Loucy (cell line): Measurements from ENCODE around the gene EIF3F.

Experiments
- H2AFZ ChIP-seq: fragments of 200-600 bp; sonication (generic); 2 replicates; pipeline ENCODE4 v1.6.0; 2016; ENCODE audit warnings: antibody characterized with exemption, mild to moderate bottlenecking, low read length, moderate library complexity
- H3F3A ChIP-seq: fragments of 200-600 bp; 2 replicates; pipeline ENCODE4 v1.6.0; 2016; ENCODE audit warnings: antibody characterized with exemption, low read depth, mild to moderate bottlenecking
- H3K27me3 ChIP-seq: fragments of 200-600 bp; sonication (generic); 2 replicates; pipeline ENCODE4 v1.6.1; 2014; ENCODE audit warnings: low read length, mild to moderate bottlenecking; ENCODE audit not compliant: insufficient read depth, poor library complexity, severe bottlenecking
- H3K36me3 ChIP-seq: fragments of 200-600 bp; sonication (generic); 2 replicates; pipeline ENCODE4 v1.6.1; 2016; ENCODE audit warnings: low read length; ENCODE audit not compliant: insufficient read depth
- H3K4me1 ChIP-seq: fragments of 200-600 bp; sonication (generic); 2 replicates; pipeline ENCODE4 v1.5.1; 2014; ENCODE audit warnings: low read length, mild to moderate bottlenecking; ENCODE audit not compliant: insufficient read depth, poor library complexity, severe bottlenecking
- H3K4me2 ChIP-seq: fragments of 200-600 bp; sonication (generic); 2 replicates; pipeline ENCODE4 v1.6.0; 2014; ENCODE audit warnings: antibody characterized with exemption, low read length, low read depth, mild to moderate bottlenecking; ENCODE audit not compliant: poor library complexity, severe bottlenecking
- H3K4me3 ChIP-seq: fragments of 200-600 bp; sonication (generic); 2 replicates; pipeline ENCODE4 v1.5.1; 2014; ENCODE audit warnings: low read length, mild to moderate bottlenecking, mixed read lengths; ENCODE audit not compliant: poor library complexity, severe bottlenecking
- H3K79me2 ChIP-seq: fragments of 200-600 bp; sonication (generic); 2 replicates; pipeline ENCODE4 v1.6.1; 2014; ENCODE audit warnings: low read length; ENCODE audit not compliant: insufficient read depth
- H3K9ac ChIP-seq: fragments of 200-600 bp; sonication (generic); 2 replicates; pipeline ENCODE4 v1.6.0; 2014; ENCODE audit warnings: mild to moderate bottlenecking, low read depth, low read length, moderate library complexity; ENCODE audit not compliant: poor library complexity, severe bottlenecking
- H3K9me2 ChIP-seq: fragments of 200-600 bp; sonication (generic); replicated peaks from 2 replicates; pipeline ENCODE4 v1.6.1; 2016; ENCODE audit warnings: low read depth, low read length, mixed read lengths
- H3K9me3 ChIP-seq: fragments of 200-600 bp; sonication (generic); 2 replicates; pipeline ENCODE4 v1.6.1; 2014; ENCODE audit warnings: mild to moderate bottlenecking, antibody characterized with exemption, low read length, low read depth; ENCODE audit not compliant: insufficient read depth
- H4K20me1 ChIP-seq: fragments of 200-600 bp; sonication (generic); 2 replicates; pipeline ENCODE4 v1.6.0; 2014; ENCODE audit warnings: antibody characterized with exemption, low read length, mild to moderate bottlenecking; ENCODE audit not compliant: insufficient read depth, poor library complexity, severe bottlenecking
- CTCF ChIP-seq: fragments of 200-600 bp; sonication (generic); conservative IDR thresholded peaks from 2 replicates; pipeline ENCODE4 v1.5.1; 2014; ENCODE audit warnings: mild to moderate bottlenecking, antibody characterized with exemption, low read length
- EZH2phosphoT487 ChIP-seq: fragments of 200-600 bp; IDR thresholded peaks from 2 replicates; pipeline ENCODE4 v1.6.1; 2018; ENCODE audit warnings: antibody characterized with exemption, mild to moderate bottlenecking, moderate library complexity, borderline replicate concordance

Gene EIF3F

DNA sequence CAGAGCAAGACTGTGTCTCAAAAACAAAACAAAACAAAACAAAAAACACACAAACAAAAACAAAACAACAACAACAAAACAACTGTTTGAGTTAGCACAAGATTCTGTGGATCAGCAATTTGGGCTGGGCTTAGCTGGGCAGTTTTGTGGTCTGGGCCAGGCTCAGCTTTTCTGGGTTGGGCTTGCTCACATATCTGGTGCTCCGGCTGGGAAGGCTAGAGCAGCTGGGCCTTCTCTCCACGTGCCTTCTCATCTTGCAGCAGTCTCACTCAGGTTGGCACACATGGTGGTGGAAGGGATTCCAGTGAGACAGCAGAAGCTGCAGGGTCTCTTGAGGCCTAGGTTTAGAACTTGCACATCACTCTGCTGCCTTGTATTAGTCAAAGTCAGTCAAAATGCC, 35.7 kb downstream of the EIF3F start:
- Histone ChIP-seq H3K9me2 (no peaks in the 10 kb centered on the region), H4K20me1 (no peaks in the 10 kb centered on the region), H3K79me2 (no peaks in the 10 kb centered on the region), H3K9me3 (no peaks in the 10 kb centered on the region), H3K27me3 (no peaks in the 10 kb centered on the region), H3K36me3 (no peaks in the 10 kb centered on the region), H3K4me2 (no peak overlapping the region), H3F3A (no peaks in the 10 kb centered on the region), H2AFZ (no peak overlapping the region), H3K9ac (no peak overlapping the region), H3K4me3 (no peak overlapping the region), H3K4me1 (peaks cover 10% of the 10 kb centered on the region)
- TF ChIP-seq EZH2phosphoT487, result no peak
- TF ChIP-seq CTCF, result no peak

- peaks cover 10% of the 10 kb centered on the region for H3K4me1 ChIP-seq
- no peak overlapping the region for H3K4me2 ChIP-seq
- TF ChIP-seq EZH2phosphoT487, result no peak
- TF ChIP-seq CTCF, result no peak
- no peaks in the 10 kb centered on the region for H3F3A ChIP-seq
- no peaks in the 10 kb centered on the region for H4K20me1 ChIP-seq
- no peaks in the 10 kb centered on the region for H3K27me3 ChIP-seq
- no peaks in the 10 kb centered on the region for H3K79me2 ChIP-seq
- H3K9me2 ChIP-seq, result no peaks in the 10 kb centered on the region
- H3K4me3 ChIP-seq, result no peak overlapping the region
- H3K9ac ChIP-seq, result no peak overlapping the region
- H3K36me3 ChIP-seq, result no peaks in the 10 kb centered on the region
- H3K9me3 ChIP-seq, result no peaks in the 10 kb centered on the region
- no peak overlapping the region for H2AFZ ChIP-seq
These were observed 36.9 kb downstream of the EIF3F start for GRCh38 chr11:8023831-8024555.

- no peaks in the 10 kb centered on the region for H4K20me1 ChIP-seq
- H3K9ac ChIP-seq, result no peak overlapping the region
- no peak overlapping the region for H3K4me3 ChIP-seq
- no peaks in the 10 kb centered on the region for H3K36me3 ChIP-seq
- H3F3A ChIP-seq, result no peaks in the 10 kb centered on the region
- H3K4me1 ChIP-seq, result peaks cover 10% of the 10 kb centered on the region
- no peaks in the 10 kb centered on the region for H3K79me2 ChIP-seq
- no peaks in the 10 kb centered on the region for H3K9me3 ChIP-seq
- no peaks in the 10 kb centered on the region for H3K27me3 ChIP-seq
- no peaks in the 10 kb centered on the region for H3K9me2 ChIP-seq
- H3K4me2 ChIP-seq, result peak overlapping the region; percentile 38
- H2AFZ ChIP-seq, result peak overlapping the region; percentile 75
- TF ChIP-seq CTCF, result no peak
- TF ChIP-seq EZH2phosphoT487, result no peak
These were observed 38.0 kb downstream of the EIF3F start for GRCh38 chr11:8025123-8025522.
